ENCODE results near the gene KIRREL1.

The KIRREL1 gene

GRCh38 chr1:158039380-158039779 is 45.9 kb downstream of the KIRREL1 start:
- in situ Hi-C loops (cut with MboI; ENCODE audit: low sequenced_read_pairs) = no loop called here
- Histone ChIP-seq H3K4me1 (peaks cover 18% of the 10 kb centered on the region), H3K36me3 (replicated peaks) (no peaks in the 10 kb centered on the region), H3K27me3 (ENCODE audit: low read depth) (no peaks in the 10 kb centered on the region), H3K4me3 (no peak overlapping the region), H3K9me3 (no peaks in the 10 kb centered on the region)
- DNase-seq (ENCODE audit: low spot score in 2 of 2) = no peak

GRCh38 chr1:158040323-158040722 is 46.9 kb downstream of the KIRREL1 start:
- H3K27me3 ChIP-seq (ENCODE audit: low read depth) = no peaks in the 10 kb centered on the region
- H3K4me3 ChIP-seq = no peak overlapping the region
- no peak for DNase-seq (ENCODE audit: low spot score in 2 of 2)
- in situ Hi-C loops (cut with MboI; ENCODE audit: low sequenced_read_pairs) = no loop called here
- no peaks in the 10 kb centered on the region for H3K9me3 ChIP-seq
- peaks cover 22% of the 10 kb centered on the region for H3K4me1 ChIP-seq
- no peaks in the 10 kb centered on the region for H3K36me3 ChIP-seq (replicated peaks)

GRCh38 chr1:158043232-158043631 is 49.8 kb downstream of the KIRREL1 start:
- H3K9me3 ChIP-seq = no peaks in the 10 kb centered on the region
- H3K27me3 ChIP-seq (ENCODE audit: low read depth) = no peaks in the 10 kb centered on the region
- peak; percentile 54 to 73 for DNase-seq (ENCODE audit: low spot score in 2 of 2)
- H3K4me3 ChIP-seq = no peak overlapping the region
- in situ Hi-C loops (cut with MboI; ENCODE audit: low sequenced_read_pairs) = no loop called here
- H3K36me3 ChIP-seq (replicated peaks) = no peaks in the 10 kb centered on the region
- H3K4me1 ChIP-seq = peaks cover 30% of the 10 kb centered on the region

- Histone ChIP-seq H3K9me3 (no peaks in the 10 kb centered on the region), H3K4me1 (peaks cover 21% of the 10 kb centered on the region), H3K4me3 (no peak overlapping the region), H3K36me3 (replicated peaks) (no peaks in the 10 kb centered on the region), H3K27me3 (ENCODE audit: low read depth) (no peaks in the 10 kb centered on the region)
- in situ Hi-C loops (cut with MboI; ENCODE audit: low sequenced_read_pairs) = no loop called here
- peak; percentile 54 to 66 for DNase-seq (ENCODE audit: low spot score in 2 of 2)
These were observed 52.2 kb downstream of the KIRREL1 start for GRCh38 chr1:158045639-158046038.

- H3K36me3 ChIP-seq (replicated peaks) = no peaks in the 10 kb centered on the region; the same call in 1 of the 2 replicates
- no peaks in the 10 kb centered on the region for H3K27me3 ChIP-seq (ENCODE audit: low read depth)
- no peaks in the 10 kb centered on the region for H3K9me3 ChIP-seq
- H3K4me3 ChIP-seq = no peak overlapping the region
- in situ Hi-C loops (cut with MboI; ENCODE audit: low sequenced_read_pairs) = no loop called here
- peaks cover 21% of the 10 kb centered on the region for H3K4me1 ChIP-seq
- DNase-seq (ENCODE audit: low spot score in 2 of 2) = no peak
These were observed 53.5 kb downstream of the KIRREL1 start for GRCh38 chr1:158046715-158047510.

GRCh38 chr1:158048371-158049067 is 55.1 kb downstream of the KIRREL1 start:
- Histone ChIP-seq H3K27me3 (ENCODE audit: low read depth) (no peaks in the 10 kb centered on the region), H3K4me3 (no peak overlapping the region), H3K9me3 (no peaks in the 10 kb centered on the region), H3K36me3 (replicated peaks) (no peaks in the 10 kb centered on the region; the same call in 1 of the 2 replicates), H3K4me1 (peaks cover 20% of the 10 kb centered on the region)
- no peak for DNase-seq (ENCODE audit: low spot score in 2 of 2)
- in situ Hi-C loops (cut with MboI; ENCODE audit: low sequenced_read_pairs) = no loop called here

GRCh38 chr1:158049853-158050252 is 56.4 kb downstream of the KIRREL1 start:
- DNase-seq (ENCODE audit: low spot score in 2 of 2) = no peak
- no peaks in the 10 kb centered on the region for H3K27me3 ChIP-seq (ENCODE audit: low read depth)
- H3K36me3 ChIP-seq (replicated peaks) = no peaks in the 10 kb centered on the region; the same call in 1 of the 2 replicates
- in situ Hi-C loops (cut with MboI; ENCODE audit: low sequenced_read_pairs) = no loop called here
- H3K9me3 ChIP-seq = no peaks in the 10 kb centered on the region
- H3K4me3 ChIP-seq = no peak overlapping the region
- peaks cover 16% of the 10 kb centered on the region for H3K4me1 ChIP-seq

GRCh38 chr1:158053276-158053675 is 59.8 kb downstream of the KIRREL1 start:
- in situ Hi-C loops (cut with MboI; ENCODE audit: low sequenced_read_pairs) = no loop called here
- Histone ChIP-seq H3K9me3 (no peaks in the 10 kb centered on the region), H3K36me3 (replicated peaks) (no peaks in the 10 kb centered on the region; the same call in none of the 2 replicates), H3K4me1 (peaks cover 4% of the 10 kb centered on the region), H3K4me3 (no peak overlapping the region), H3K27me3 (ENCODE audit: low read depth) (no peaks in the 10 kb centered on the region)
- DNase-seq (ENCODE audit: low spot score in 2 of 2) = peak; percentile 35 to 37

GRCh38 chr1:158054721-158055120 is 61.3 kb downstream of the KIRREL1 start:
- Histone ChIP-seq H3K27me3 (ENCODE audit: low read depth) (no peaks in the 10 kb centered on the region), H3K4me1 (peaks cover 4% of the 10 kb centered on the region), H3K9me3 (no peaks in the 10 kb centered on the region), H3K36me3 (replicated peaks) (no peaks in the 10 kb centered on the region; the same call in none of the 2 replicates), H3K4me3 (no peak overlapping the region)
- in situ Hi-C loops (cut with MboI; ENCODE audit: low sequenced_read_pairs) = no loop called here
- DNase-seq (ENCODE audit: low spot score in 2 of 2) = no peak

- DNase-seq (ENCODE audit: low spot score in 2 of 2) = no peak
- in situ Hi-C loops (cut with MboI; ENCODE audit: low sequenced_read_pairs) = no loop called here
- Histone ChIP-seq H3K4me1 (peaks cover 4% of the 10 kb centered on the region), H3K36me3 (replicated peaks) (no peaks in the 10 kb centered on the region; the same call in none of the 2 replicates), H3K9me3 (no peaks in the 10 kb centered on the region), H3K4me3 (no peak overlapping the region), H3K27me3 (ENCODE audit: low read depth) (no peaks in the 10 kb centered on the region)
These were observed 62.4 kb downstream of the KIRREL1 start for GRCh38 chr1:158055854-158056253.

- DNase-seq (ENCODE audit: low spot score in 2 of 2) = no peak
- Histone ChIP-seq H3K36me3 (replicated peaks) (no peaks in the 10 kb centered on the region; the same call in 1 of the 2 replicates), H3K9me3 (no peaks in the 10 kb centered on the region), H3K4me1 (peaks cover 4% of the 10 kb centered on the region), H3K4me3 (no peak overlapping the region), H3K27me3 (ENCODE audit: low read depth) (no peaks in the 10 kb centered on the region)
- in situ Hi-C loops (cut with MboI; ENCODE audit: low sequenced_read_pairs) = no loop called here
These were observed 63.1 kb downstream of the KIRREL1 start for GRCh38 chr1:158056498-158056897.

- DNase-seq (ENCODE audit: low spot score in 2 of 2) = no peak
- in situ Hi-C loops (cut with MboI; ENCODE audit: low sequenced_read_pairs) = no loop called here
- no peaks in the 10 kb centered on the region for H3K9me3 ChIP-seq
- no peaks in the 10 kb centered on the region for H3K27me3 ChIP-seq (ENCODE audit: low read depth)
- H3K4me3 ChIP-seq = no peak overlapping the region
- H3K4me1 ChIP-seq = no peaks in the 10 kb centered on the region; the same call in 1 of the 2 replicates
- H3K36me3 ChIP-seq (replicated peaks) = no peaks in the 10 kb centered on the region; the same call in 1 of the 2 replicates
These were observed 65.0 kb downstream of the KIRREL1 start for GRCh38 chr1:158058237-158058985.

- no peaks in the 10 kb centered on the region for H3K4me1 ChIP-seq
- in situ Hi-C loops (cut with MboI; ENCODE audit: low sequenced_read_pairs) = no loop called here
- no peak for DNase-seq (ENCODE audit: low spot score in 2 of 2)
These were observed 66.5 kb downstream of the KIRREL1 start for GRCh38 chr1:158059984-158060383.

More at GRCh38 chr1:158059984-158060383, 66.5 kb downstream of the KIRREL1 start:
- Histone ChIP-seq H3K36me3 (replicated peaks) (no peaks in the 10 kb centered on the region; the same call in 1 of the 2 replicates), H3K4me3 (no peak overlapping the region), H3K9me3 (no peaks in the 10 kb centered on the region), H3K27me3 (ENCODE audit: low read depth) (no peaks in the 10 kb centered on the region)
